Caco-2 (cell line): ENCODE results near the gene GTF3C5. TPM values are rescaled to one million over a fixed set of nuclear protein-coding genes. Genes with fewer than 3 reads are reported as not detected.

ENCODE experiments used
- BruUV-seq: library from RNA; stranded (reverse); fragments of 400-500 nt; replicated peaks from 2 replicates; lab custom pipeline; 2021; lab: Mats Ljungman, UMichigan
- CTCF ChIA-PET: fragments of 300-600 bp; sonication (Branson Sonifier 250); formaldehyde crosslinking; loops from one replicate; lab custom pipeline; 2022; ENCODE audit warnings: antibody characterized with exemption; lab: Charles Lee
- POLR2A ChIA-PET: fragments of 300-600 bp; sonication (Branson Sonifier 250); formaldehyde crosslinking; loops from one replicate; lab custom pipeline; 2022; ENCODE audit warnings: antibody characterized with exemption; lab: Charles Lee
- DNase-seq, 2 experiments: peaks; one replicate each; pipeline versions ENCODE4 v3.0.0 to v3.0.0-alpha.2; 2020 to 2022
- H3K27me3 ChIP-seq: replicated peaks from 2 replicates; pipeline ENCODE4 v1.6.0; 2011; ENCODE audit warnings: low read length; ENCODE audit not compliant: control insufficient read depth, insufficient read depth
- H3K36me3 ChIP-seq: 2 replicates; pipeline ENCODE4 v1.5.1; 2011; ENCODE audit warnings: low read length; ENCODE audit not compliant: control insufficient read depth, insufficient read depth
- H3K4me1 ChIP-seq: fragments of 250-450 bp; sonication (Bioruptor Pico); 2 replicates; pipeline ENCODE4 v1.5.1; 2020; ENCODE audit warnings: mild to moderate bottlenecking
- H3K4me3 ChIP-seq: 2 replicates; pipeline ENCODE4 v1.5.1; 2011; ENCODE audit warnings: low read depth, mild to moderate bottlenecking, control low read depth, low read length
- H3K9me3 ChIP-seq: fragments of 250-450 bp; sonication (Bioruptor Pico); 2 replicates; pipeline ENCODE4 v1.5.1; 2020; ENCODE audit warnings: mild to moderate bottlenecking, moderate library complexity
- H3K27ac Mint-ChIP-seq: one replicate; pipeline ENCODE4 v1.8.0; 2022; ENCODE audit warnings: mixed read lengths; ENCODE audit not compliant: unreplicated experiment
- H3K27me3 Mint-ChIP-seq: one replicate; pipeline ENCODE4 v1.8.0; 2022; ENCODE audit warnings: mixed read lengths; ENCODE audit not compliant: insufficient read depth, unreplicated experiment
- H3K36me3 Mint-ChIP-seq: one replicate; pipeline ENCODE4 v1.8.0; 2022; ENCODE audit warnings: mild to moderate bottlenecking, mixed read lengths; ENCODE audit not compliant: insufficient read depth, unreplicated experiment
- H3K4me1 Mint-ChIP-seq: one replicate; pipeline ENCODE4 v1.8.0; 2022; ENCODE audit warnings: low read depth, mixed read lengths; ENCODE audit not compliant: unreplicated experiment
- H3K4me3 Mint-ChIP-seq: one replicate; pipeline ENCODE4 v1.8.0; 2022; ENCODE audit warnings: mild to moderate bottlenecking, moderate library complexity, mixed read lengths; ENCODE audit not compliant: unreplicated experiment
- H3K9me3 Mint-ChIP-seq: one replicate; pipeline ENCODE4 v1.8.0; 2022; ENCODE audit warnings: mixed read lengths; ENCODE audit not compliant: unreplicated experiment
- CTCF ChIP-seq, 2 experiments: fragments of 200-600 bp in 1 of 2; IDR thresholded peaks; 1 replicate in 1 of 2; 2 replicates in 1 of 2; pipeline versions ENCODE4 v1.5.1 to v1.8.0; 2011 to 2022; ENCODE audit warnings: antibody characterized with exemption in 1 of 2, control low read depth in 1 of 2, inconsistent platforms in 1 of 2, low read depth in 1 of 2, low read length in 1 of 2, mild to moderate bottlenecking in 1 of 2, moderate library complexity in 1 of 2; ENCODE audit not compliant: insufficient read depth in 1 of 2, severe bottlenecking in 1 of 2, unreplicated experiment in 1 of 2
- intact Hi-C: fragments of 100-400 bp; cut with micrococcal nuclease; formaldehyde crosslinking; loops from one replicate; pipeline ENCODE4 v1.10.0; 2022; ENCODE audit not compliant: unreplicated experiment
- total RNA-seq: library from RNA; stranded (reverse); gene quantifications from 2 replicates; pipeline ENCODE4 v1.2.3, GENCODE V29; 2022

GTF3C5 gene
- total RNA-seq, 1 experiment from 2014 or later, result 73.1 TPM

- POLR2A ChIA-PET, result interaction anchor here (0.8 kb wide), 1 partner anchor 55 kb away, joined by 4 read pairs; no protein-coding TSS in a partner anchor
- BruUV-seq, result no TSS peak
- no peaks in the 10 kb centered on the region for H3K4me1 Mint-ChIP-seq
- peaks cover 4% of the 10 kb centered on the region for H3K36me3 ChIP-seq
- no peak overlapping the region for H3K4me3 Mint-ChIP-seq
- no peaks in the 10 kb centered on the region for H3K4me1 ChIP-seq
- CTCF ChIA-PET, result interaction anchor here (0.6 kb wide), 1 partner anchor 26 kb away, joined by 3 read pairs; no protein-coding TSS in a partner anchor
- H3K9me3 Mint-ChIP-seq, result peaks cover 23% of the 10 kb centered on the region
- DNase-seq, result no peak
- H3K27me3 ChIP-seq, result no peaks in the 10 kb centered on the region
- no peak overlapping the region for H3K27ac Mint-ChIP-seq
- H3K9me3 ChIP-seq, result peaks cover 14% of the 10 kb centered on the region
- peaks cover 26% of the 10 kb centered on the region for H3K36me3 Mint-ChIP-seq
- H3K27me3 Mint-ChIP-seq, result no peaks in the 10 kb centered on the region
- no peak for TF ChIP-seq CTCF (IDR thresholded peaks at IDR 0.05; ENCODE audit: insufficient read depth in 1 of 2, low read depth in 1 of 2, low read length in 1 of 2, severe bottlenecking in 1 of 2, unreplicated experiment in 1 of 2)
- no peak overlapping the region for H3K4me3 ChIP-seq
- intact Hi-C loops, result no loop called here
Observed at GRCh38 chr9:133094842-133095393, 64.1 kb downstream of the GTF3C5 start.

- no peak overlapping the region for H3K27ac Mint-ChIP-seq
Observed at GRCh38 chr9:133098104-133098754, 67.4 kb downstream of the GTF3C5 start.

GRCh38 chr9:133098871-133099270 is 68.1 kb downstream of the GTF3C5 start:
- TF ChIP-seq CTCF (IDR thresholded peaks at IDR 0.05; ENCODE audit: insufficient read depth in 1 of 2, low read depth in 1 of 2, low read length in 1 of 2, severe bottlenecking in 1 of 2, unreplicated experiment in 1 of 2), result no peak
- H3K4me1 ChIP-seq, result no peaks in the 10 kb centered on the region
- Mint-ChIP-seq H3K4me3 (no peak overlapping the region), H3K27me3 (no peaks in the 10 kb centered on the region), H3K36me3 (peaks cover 47% of the 10 kb centered on the region), H3K4me1 (no peaks in the 10 kb centered on the region), H3K27ac (no peak overlapping the region), H3K9me3 (peaks cover 23% of the 10 kb centered on the region)
- intact Hi-C loops, result no loop called here
- ChIA-PET CTCF (interaction anchor here (1.3 kb wide), 1 partner anchor 45 kb away, joined by 3 read pairs; no protein-coding TSS in a partner anchor), POLR2A (no interaction called here)
- H3K4me3 ChIP-seq, result no peak overlapping the region
- peaks cover 14% of the 10 kb centered on the region for H3K9me3 ChIP-seq
- no TSS peak for BruUV-seq
- no peaks in the 10 kb centered on the region for H3K27me3 ChIP-seq
- DNase-seq, result no peak
- peaks cover 5% of the 10 kb centered on the region for H3K36me3 ChIP-seq

More at GRCh38 chr9:133098104-133098754, 67.4 kb downstream of the GTF3C5 start:
- no peak for TF ChIP-seq CTCF (IDR thresholded peaks at IDR 0.05; ENCODE audit: insufficient read depth in 1 of 2, low read depth in 1 of 2, low read length in 1 of 2, severe bottlenecking in 1 of 2, unreplicated experiment in 1 of 2)
- Mint-ChIP-seq H3K9me3 (peaks cover 23% of the 10 kb centered on the region), H3K27me3 (no peaks in the 10 kb centered on the region), H3K4me1 (no peaks in the 10 kb centered on the region), H3K36me3 (peaks cover 47% of the 10 kb centered on the region), H3K4me3 (no peak overlapping the region)
- peaks cover 5% of the 10 kb centered on the region for H3K36me3 ChIP-seq
- no peaks in the 10 kb centered on the region for H3K4me1 ChIP-seq
- no TSS peak for BruUV-seq
- peak in 1 of 2 experiments; percentile 19 for DNase-seq
- POLR2A ChIA-PET, result no interaction called here
- no peaks in the 10 kb centered on the region for H3K27me3 ChIP-seq
- no peak overlapping the region for H3K4me3 ChIP-seq
- peaks cover 14% of the 10 kb centered on the region for H3K9me3 ChIP-seq
- CTCF ChIA-PET, result no interaction called here
- intact Hi-C loops, result no loop called here
